K562 (cell line): ENCODE results near the gene ENPP7. TPM values are rescaled to one million over a fixed set of nuclear protein-coding genes. Genes with fewer than 3 reads are reported as not detected.

Experiments
- CHD1 ChIP-seq: fragments of 200-600 bp; sonication (generic); IDR thresholded peaks from one replicate; pipeline ENCODE4 v1.6.1; 2012; ENCODE audit warnings: mild to moderate bottlenecking, moderate library complexity, low read length, inconsistent platforms
- CREM ChIP-seq: IDR thresholded peaks from 2 replicates; pipeline ENCODE4 v1.6.1; 2014; ENCODE audit warnings: antibody characterized with exemption, low read depth
- DMBX1 ChIP-seq: fragments of 250-450 bp; sonication (Bioruptor Pico); IDR thresholded peaks from 2 replicates; pipeline ENCODE4 v1.8.0; 2022; ENCODE audit warnings: inconsistent platforms, mild to moderate bottlenecking, moderate library complexity, borderline replicate concordance
- EP400 ChIP-seq: fragments of 450-650 bp; IDR thresholded peaks from 2 replicates; pipeline ENCODE4 v1.6.1; 2017; ENCODE audit warnings: antibody characterized with exemption, mild to moderate bottlenecking, moderate library complexity
- FOXP1 ChIP-seq: sonication (generic); formaldehyde crosslinking; IDR thresholded peaks from 2 replicates; pipeline ENCODE4 v1.8.0; 2022; ENCODE audit warnings: mild to moderate bottlenecking, missing genetic modification reagents
- HEY1 ChIP-seq: fragments of 250-450 bp; sonication (Bioruptor Pico); IDR thresholded peaks from 2 replicates; pipeline ENCODE4 v1.5.0; 2020; ENCODE audit warnings: mild to moderate bottlenecking, moderate library complexity, borderline replicate concordance
- HNRNPH1 ChIP-seq: fragments of 200-400 bp; formaldehyde crosslinking; optimal IDR thresholded peaks from 2 replicates; pipeline ENCODE3; 2017; ENCODE audit warnings: low read depth, mild to moderate bottlenecking, low read length, moderate library complexity
- HSF4 ChIP-seq: fragments of 250-450 bp; sonication (Bioruptor Pico); IDR thresholded peaks from 2 replicates; pipeline ENCODE4 v2.1.2; 2022; ENCODE audit warnings: mild to moderate bottlenecking, moderate library complexity, borderline replicate concordance
- KDM2B ChIP-seq: fragments of 250-450 bp; sonication (Bioruptor Pico); IDR thresholded peaks from 2 replicates; pipeline ENCODE4 v1.8.0; 2021; ENCODE audit warnings: mild to moderate bottlenecking, moderate library complexity
- NFIC ChIP-seq: fragments of 450-650 bp; IDR thresholded peaks from 2 replicates; pipeline ENCODE4 v1.6.1; 2017; ENCODE audit warnings: mild to moderate bottlenecking, inconsistent platforms
- NONO ChIP-seq, 2 experiments: fragments of 200-400 bp in 1 of 2; fragments of 450-650 bp in 1 of 2; formaldehyde crosslinking in 1 of 2; IDR thresholded peaks; 2 replicates each; pipeline ENCODE4 v1.6.1; 2017; ENCODE audit warnings: low read depth in 2 of 2, mild to moderate bottlenecking in 2 of 2, moderate library complexity in 2 of 2, low read length in 1 of 2
- POLR2AphosphoS5 ChIP-seq: IDR thresholded peaks from 2 replicates; pipeline ENCODE4 v1.6.1; 2011; ENCODE audit warnings: mild to moderate bottlenecking, low read depth, low read length, moderate library complexity; ENCODE audit not compliant: control insufficient read depth, insufficient read depth
- RBFOX2 ChIP-seq: fragments of 200-400 bp; formaldehyde crosslinking; IDR thresholded peaks from 2 replicates; pipeline ENCODE4 v1.6.1; 2017; ENCODE audit warnings: low read depth, mild to moderate bottlenecking, low read length, moderate library complexity
- RHOXF2B ChIP-seq: fragments of 250-450 bp; sonication (Bioruptor Pico); conservative IDR thresholded peaks from 2 replicates; pipeline ENCODE4 v1.5.1; 2021
- SLC30A9 ChIP-seq: fragments of 250-450 bp; sonication (Bioruptor Pico); IDR thresholded peaks from 2 replicates; pipeline ENCODE4 v1.8.0; 2022; ENCODE audit warnings: mild to moderate bottlenecking, moderate library complexity
- SMAD4 ChIP-seq: fragments of 250-450 bp; sonication (Bioruptor Pico); conservative IDR thresholded peaks from 2 replicates; pipeline ENCODE4 v1.8.0; 2021; ENCODE audit warnings: inconsistent platforms, mild to moderate bottlenecking, moderate library complexity
- SMARCE1 ChIP-seq: fragments of 450-650 bp; IDR thresholded peaks from 2 replicates; pipeline ENCODE4 v1.7.1; 2016; ENCODE audit warnings: mild to moderate bottlenecking
- YY1 ChIP-seq, 3 experiments: IDR thresholded peaks; 2 replicates each; pipeline ENCODE4 v1.6.1; 2011; ENCODE audit warnings: low read length in 2 of 3, mild to moderate bottlenecking in 2 of 3, moderate library complexity in 2 of 3, borderline replicate concordance in 1 of 3, control low read depth in 1 of 3, low read depth in 1 of 3; ENCODE audit not compliant: insufficient read depth in 3 of 3, insufficient replicate concordance in 2 of 3, control insufficient read depth in 1 of 3, insufficient read length in 1 of 3; ENCODE audit errors: extremely low read depth in 1 of 3
- ZFP36 ChIP-seq: fragments of 150-350 bp; IDR thresholded peaks from 2 replicates; pipeline ENCODE4 v1.6.1; 2018; ENCODE audit warnings: low read length, low read depth; ENCODE audit not compliant: partially characterized antibody
- ZNF695 ChIP-seq: fragments of 450-650 bp; formaldehyde crosslinking; IDR thresholded peaks from 2 replicates; pipeline ENCODE4 v1.4.0; 2020; ENCODE audit warnings: mild to moderate bottlenecking, moderate library complexity
- ZNF79 ChIP-seq: fragments of 250-450 bp; sonication (Bioruptor Pico); IDR thresholded peaks from 2 replicates; pipeline ENCODE4 v1.4.0; 2020; ENCODE audit warnings: low read depth, mild to moderate bottlenecking, moderate library complexity
- polyA plus RNA-seq, 8 experiments: library from polyadenylated mRNA; depleted of rRNA in 4 of 8; stranded (reverse) in 5 of 8; unstranded in 3 of 8; fragments of >200 nt; fragmentation: Nextera tagmentation in 2 of 8; fragmentation: Illumina TruSeq in 1 of 8; extraction: Ambion mirVana in 2 of 8; extraction: Trizol in 1 of 8; gene quantifications; 2 replicates each; pipeline versions ENCODE4 v1.2.1 to v1.2.3, GENCODE V29; 2011 to 2014; ENCODE audit warnings: inconsistent platforms in 1 of 8, missing spikeins in 1 of 8
- total RNA-seq, 7 experiments: library from RNA; depleted of rRNA in 6 of 7; stranded (reverse); fragments of >200 nt in 6 of 7; fragmentation: Illumina TruSeq in 2 of 7; extraction: Trizol in 2 of 7; gene quantifications; 2 replicates each; pipeline versions ENCODE4 v1.2.1 to v1.2.3, GENCODE V29; 2011 to 2021; ENCODE audit warnings: low replicate concordance in 1 of 7
- TF ChIP-seq, protein P1 (sequence below), 2 experiments: fragments of 450-650 bp; IDR thresholded peaks; 2 replicates each; pipeline ENCODE4 v1.6.1; 2016
- TF ChIP-seq, protein P2 (sequence below): IDR thresholded peaks from 2 replicates; pipeline ENCODE4 v1.6.1; 2011; ENCODE audit warnings: borderline replicate concordance, low read depth, mild to moderate bottlenecking, moderate library complexity, low read length; ENCODE audit not compliant: insufficient read depth, poor library complexity, severe bottlenecking

Gene ENPP7
- total and polyA plus RNA-seq, 9 of the 15 experiments (the other 6 are each of a cell fraction or from before 2014, with no cell fraction given): not detected

DNA sequence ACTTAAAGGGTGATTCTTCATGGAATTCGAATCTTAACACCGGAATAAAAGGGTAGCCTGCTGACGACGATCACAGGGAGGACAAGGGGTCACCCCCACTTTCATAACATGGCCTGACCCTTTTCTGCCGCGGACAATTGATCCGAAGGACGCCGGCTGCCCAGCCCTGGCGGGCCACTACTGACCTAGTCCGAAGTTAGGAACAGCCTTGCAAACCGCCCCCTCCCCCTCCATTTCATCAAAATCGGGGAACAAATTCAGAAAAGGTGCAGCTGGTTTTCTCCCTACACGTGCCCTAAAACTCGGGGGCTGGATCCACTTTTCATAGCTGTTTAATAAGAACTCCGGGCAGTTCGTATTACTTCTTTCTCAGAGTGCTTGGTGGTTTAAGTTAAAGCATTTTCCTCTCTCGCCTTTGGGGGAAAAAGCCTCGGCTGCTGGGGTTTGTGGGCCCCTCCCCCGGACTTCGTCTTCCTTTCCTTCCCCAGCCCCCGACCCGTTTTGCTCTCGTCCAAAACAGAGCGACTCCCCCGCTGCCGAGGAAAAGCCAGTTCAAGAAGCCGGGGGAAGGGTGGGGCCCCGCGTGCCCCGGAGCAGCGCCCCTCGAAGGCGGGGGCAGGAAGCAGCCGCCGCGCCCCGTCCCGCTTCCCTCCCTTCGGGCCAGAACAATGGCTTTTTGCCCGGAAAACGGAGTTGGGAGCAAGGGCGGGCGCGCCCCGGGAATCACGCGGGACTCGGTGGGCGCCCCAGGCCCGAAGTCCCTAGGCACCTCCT is 46.6 kb downstream of the ENPP7 start (continued):
- TF ChIP-seq POLR2AphosphoS5: 0 out of 2 replicates have a peak, but pooled peaks have one; percentile 49
- no peak for TF ChIP-seq HEY1 (CRISPR knock-in tag)
- no peak for TF ChIP-seq ZNF79 (CRISPR knock-in tag)
- TF ChIP-seq, protein P1, sequence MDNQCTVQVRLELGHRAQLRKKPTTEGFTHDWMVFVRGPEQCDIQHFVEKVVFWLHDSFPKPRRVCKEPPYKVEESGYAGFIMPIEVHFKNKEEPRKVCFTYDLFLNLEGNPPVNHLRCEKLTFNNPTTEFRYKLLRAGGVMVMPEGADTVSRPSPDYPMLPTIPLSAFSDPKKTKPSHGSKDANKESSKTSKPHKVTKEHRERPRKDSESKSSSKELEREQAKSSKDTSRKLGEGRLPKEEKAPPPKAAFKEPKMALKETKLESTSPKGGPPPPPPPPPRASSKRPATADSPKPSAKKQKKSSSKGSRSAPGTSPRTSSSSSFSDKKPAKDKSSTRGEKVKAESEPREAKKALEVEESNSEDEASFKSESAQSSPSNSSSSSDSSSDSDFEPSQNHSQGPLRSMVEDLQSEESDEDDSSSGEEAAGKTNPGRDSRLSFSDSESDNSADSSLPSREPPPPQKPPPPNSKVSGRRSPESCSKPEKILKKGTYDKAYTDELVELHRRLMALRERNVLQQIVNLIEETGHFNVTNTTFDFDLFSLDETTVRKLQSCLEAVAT (IDR thresholded peaks at IDR 0.05): no peak
- no peak for TF ChIP-seq HNRNPH1
- TF ChIP-seq CHD1: no peak
- 0 out of 2 replicates have a peak, but pooled peaks have one; percentile 54 for TF ChIP-seq SMARCE1
- no peak for TF ChIP-seq HSF4
- 0 out of 2 replicates have a peak, but pooled peaks have one; percentile 22 for TF ChIP-seq DMBX1 (CRISPR knock-in tag)
- TF ChIP-seq CREM: peak; percentile 50
- TF ChIP-seq RBFOX2: peak; percentile 83
- TF ChIP-seq ZNF695: no peak
- TF ChIP-seq SMAD4 (CRISPR knock-in tag): peak; percentile 39
- TF ChIP-seq YY1 (IDR thresholded peaks at IDR 0.05; ENCODE audit: borderline replicate concordance in 1 of 3, control insufficient read depth in 1 of 3, extremely low read depth in 1 of 3, insufficient read depth in 3 of 3, insufficient read length in 1 of 3, insufficient replicate concordance in 2 of 3, low read depth in 1 of 3, low read length in 2 of 3): peak in 2 of 3 experiments; percentile 44 to 58
- peak; percentile 59 for TF ChIP-seq EP400
- TF ChIP-seq ZFP36: no peak
- no peak for TF ChIP-seq NONO (IDR thresholded peaks at IDR 0.05; ENCODE audit: low read depth in 2 of 2, low read length in 1 of 2)
- TF ChIP-seq KDM2B: 0 out of 2 replicates have a peak, but pooled peaks have one; percentile 17
- no peak for TF ChIP-seq RHOXF2B
- TF ChIP-seq SLC30A9 (CRISPR knock-in tag): no peak
- 0 out of 2 replicates have a peak, but pooled peaks have one; percentile 38 for TF ChIP-seq FOXP1 (CRISPR knock-in tag)
- TF ChIP-seq NFIC: peak; percentile 78
- TF ChIP-seq, protein P2, sequence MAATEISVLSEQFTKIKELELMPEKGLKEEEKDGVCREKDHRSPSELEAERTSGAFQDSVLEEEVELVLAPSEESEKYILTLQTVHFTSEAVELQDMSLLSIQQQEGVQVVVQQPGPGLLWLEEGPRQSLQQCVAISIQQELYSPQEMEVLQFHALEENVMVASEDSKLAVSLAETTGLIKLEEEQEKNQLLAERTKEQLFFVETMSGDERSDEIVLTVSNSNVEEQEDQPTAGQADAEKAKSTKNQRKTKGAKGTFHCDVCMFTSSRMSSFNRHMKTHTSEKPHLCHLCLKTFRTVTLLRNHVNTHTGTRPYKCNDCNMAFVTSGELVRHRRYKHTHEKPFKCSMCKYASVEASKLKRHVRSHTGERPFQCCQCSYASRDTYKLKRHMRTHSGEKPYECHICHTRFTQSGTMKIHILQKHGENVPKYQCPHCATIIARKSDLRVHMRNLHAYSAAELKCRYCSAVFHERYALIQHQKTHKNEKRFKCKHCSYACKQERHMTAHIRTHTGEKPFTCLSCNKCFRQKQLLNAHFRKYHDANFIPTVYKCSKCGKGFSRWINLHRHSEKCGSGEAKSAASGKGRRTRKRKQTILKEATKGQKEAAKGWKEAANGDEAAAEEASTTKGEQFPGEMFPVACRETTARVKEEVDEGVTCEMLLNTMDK: peak; percentile 48
